ENCODE data around the gene FAM219A.

Gene FAM219A

GRCh38 chr9:34381323-34381722 lies 77.0 kb downstream of the FAM219A start:
- TF ChIP-seq EZH2 (IDR thresholded peaks at IDR 0.05; ENCODE audit: borderline replicate concordance, low read length), result no peak
- no peak for TF ChIP-seq CTCF (IDR thresholded peaks at IDR 0.05; ENCODE audit: low read length)
- no peaks in the 10 kb centered on the region for H4K20me1 ChIP-seq (ENCODE audit: insufficient read depth, low read length)
- no peak overlapping the region; the same call in 1 of the 2 replicates for H3K9ac ChIP-seq (ENCODE audit: low read length)
- H3K4me1 ChIP-seq (ENCODE audit: insufficient read depth, low read length, severe bottlenecking), result peaks cover 21% of the 10 kb centered on the region
- no peaks in the 10 kb centered on the region for H3K27me3 ChIP-seq (ENCODE audit: insufficient read depth, low read length)
- no peak overlapping the region for H2AFZ ChIP-seq (ENCODE audit: low read length)
- H3K4me3 ChIP-seq (ENCODE audit: low read depth, low read length, poor library complexity, severe bottlenecking), result peak overlapping the region; percentile 62
- H3K9me2 ChIP-seq (ENCODE audit: low read depth, low read length), result no peaks in the 10 kb centered on the region
- H3K4me2 ChIP-seq (ENCODE audit: low read length), result peak overlapping the region; percentile 74
- no peaks in the 10 kb centered on the region for H3K9me3 ChIP-seq (ENCODE audit: low read length)
- no peak overlapping the region for H3K27ac ChIP-seq (ENCODE audit: low read depth, low read length, poor library complexity, severe bottlenecking)
- no peaks in the 10 kb centered on the region for H3K79me2 ChIP-seq (ENCODE audit: insufficient read depth, low read length)
- no peaks in the 10 kb centered on the region for H3K36me3 ChIP-seq (ENCODE audit: insufficient read depth, low read length)
- H3F3A ChIP-seq (ENCODE audit: insufficient read depth, low read length), result no peaks in the 10 kb centered on the region

- H3K9me2 ChIP-seq (ENCODE audit: low read depth, low read length), result no peaks in the 10 kb centered on the region
- H3K4me2 ChIP-seq (ENCODE audit: low read length), result peak overlapping the region; percentile 74
- no peak for TF ChIP-seq CTCF (IDR thresholded peaks at IDR 0.05; ENCODE audit: low read length)
- TF ChIP-seq EZH2 (IDR thresholded peaks at IDR 0.05; ENCODE audit: borderline replicate concordance, low read length), result no peak
- H3F3A ChIP-seq (ENCODE audit: insufficient read depth, low read length), result no peaks in the 10 kb centered on the region
- no peaks in the 10 kb centered on the region for H4K20me1 ChIP-seq (ENCODE audit: insufficient read depth, low read length)
- H3K9me3 ChIP-seq (ENCODE audit: low read length), result no peaks in the 10 kb centered on the region
- H3K79me2 ChIP-seq (ENCODE audit: insufficient read depth, low read length), result no peaks in the 10 kb centered on the region
- H3K9ac ChIP-seq (ENCODE audit: low read length), result peak overlapping the region; percentile 60
- H3K27ac ChIP-seq (ENCODE audit: low read depth, low read length, poor library complexity, severe bottlenecking), result peak overlapping the region; percentile 9
- H3K36me3 ChIP-seq (ENCODE audit: insufficient read depth, low read length), result no peaks in the 10 kb centered on the region
- peaks cover 27% of the 10 kb centered on the region for H3K4me1 ChIP-seq (ENCODE audit: insufficient read depth, low read length, severe bottlenecking)
- H2AFZ ChIP-seq (ENCODE audit: low read length), result no peak overlapping the region
- peak overlapping the region; percentile 62 for H3K4me3 ChIP-seq (ENCODE audit: low read depth, low read length, poor library complexity, severe bottlenecking)
- no peaks in the 10 kb centered on the region for H3K27me3 ChIP-seq (ENCODE audit: insufficient read depth, low read length)
These were observed 77.7 kb downstream of the FAM219A start for GRCh38 chr9:34380511-34381315.

GRCh38 chr9:34380034-34380510 lies 78.3 kb downstream of the FAM219A start:
- Histone ChIP-seq H3K9me2 (ENCODE audit: low read depth, low read length) (no peaks in the 10 kb centered on the region), H3K27me3 (ENCODE audit: insufficient read depth, low read length) (no peaks in the 10 kb centered on the region), H3K4me2 (ENCODE audit: low read length) (peak overlapping the region; percentile 74), H3K4me3 (ENCODE audit: low read depth, low read length, poor library complexity, severe bottlenecking) (peak overlapping the region; percentile 62), H3K4me1 (ENCODE audit: insufficient read depth, low read length, severe bottlenecking) (peaks cover 33% of the 10 kb centered on the region), H4K20me1 (ENCODE audit: insufficient read depth, low read length) (no peaks in the 10 kb centered on the region), H3K9ac (ENCODE audit: low read length) (peak overlapping the region; percentile 60), H3K79me2 (ENCODE audit: insufficient read depth, low read length) (no peaks in the 10 kb centered on the region), H3K27ac (ENCODE audit: low read depth, low read length, poor library complexity, severe bottlenecking) (peak overlapping the region; percentile 9), H3K9me3 (ENCODE audit: low read length) (no peaks in the 10 kb centered on the region), H3K36me3 (ENCODE audit: insufficient read depth, low read length) (no peaks in the 10 kb centered on the region), H2AFZ (ENCODE audit: low read length) (no peak overlapping the region; the same call in 1 of the 2 replicates), H3F3A (ENCODE audit: insufficient read depth, low read length) (no peaks in the 10 kb centered on the region)
- TF ChIP-seq CTCF (IDR thresholded peaks at IDR 0.05; ENCODE audit: low read length), result no peak
- TF ChIP-seq EZH2 (IDR thresholded peaks at IDR 0.05; ENCODE audit: borderline replicate concordance, low read length), result no peak

All from OCI-LY1 (cell line).